Hepatocyte (in vitro differentiated cells): ENCODE measurements around the gene PPFIBP2.

Experiments
- EZH2 ChIP-seq: fragments of 200-600 bp; sonication (generic); IDR thresholded peaks from 2 replicates; pipeline ENCODE4 v1.6.1; 2016; ENCODE audit warnings: antibody characterized with exemption, mild to moderate bottlenecking, borderline replicate concordance
- EZH2phosphoT487 ChIP-seq: fragments of 200-600 bp; sonication (generic); IDR thresholded peaks from one replicate; pipeline ENCODE4 v1.6.1; 2018; ENCODE audit warnings: antibody characterized with exemption, mild to moderate bottlenecking, low read depth, moderate library complexity; ENCODE audit not compliant: unreplicated experiment, severe bottlenecking
- TF ChIP-seq, protein P1 (sequence below): fragments of 200-600 bp; sonication (generic); IDR thresholded peaks from 2 replicates; pipeline ENCODE4 v1.5.1; 2016; ENCODE audit warnings: antibody characterized with exemption, mild to moderate bottlenecking; ENCODE audit not compliant: poor library complexity

DNA sequence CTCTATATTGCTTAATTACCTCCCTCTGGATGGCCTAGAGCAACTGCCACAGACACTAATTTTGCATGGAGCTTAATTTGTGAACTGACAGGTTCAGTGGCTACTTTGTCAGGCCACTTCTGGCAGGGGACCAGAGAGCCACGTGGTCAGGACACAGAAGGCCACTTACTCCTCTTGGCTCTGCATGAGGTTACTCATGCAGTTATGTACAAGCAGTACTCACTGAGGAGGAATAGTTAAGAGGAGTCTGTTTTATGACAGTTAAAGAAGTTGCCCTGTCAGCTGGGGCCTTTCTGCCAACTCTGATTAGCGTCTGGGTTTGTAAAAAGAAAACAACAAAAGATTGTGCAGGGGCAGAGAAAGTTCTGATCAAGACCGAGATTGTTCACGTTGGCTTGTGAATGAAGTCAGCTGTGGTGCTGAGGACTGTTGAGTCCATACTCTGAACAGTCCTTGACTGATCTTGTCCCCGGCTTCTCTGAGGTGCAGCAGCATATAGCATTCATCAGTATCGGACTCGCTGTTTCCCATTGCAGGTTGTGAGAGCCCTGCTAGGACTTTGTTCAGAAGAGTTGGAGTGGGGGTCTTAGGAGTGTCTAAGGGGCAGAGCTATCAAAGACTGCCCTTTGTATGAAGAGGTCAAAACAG, 41.4 kb downstream of the PPFIBP2 start:
- TF ChIP-seq, protein P1, sequence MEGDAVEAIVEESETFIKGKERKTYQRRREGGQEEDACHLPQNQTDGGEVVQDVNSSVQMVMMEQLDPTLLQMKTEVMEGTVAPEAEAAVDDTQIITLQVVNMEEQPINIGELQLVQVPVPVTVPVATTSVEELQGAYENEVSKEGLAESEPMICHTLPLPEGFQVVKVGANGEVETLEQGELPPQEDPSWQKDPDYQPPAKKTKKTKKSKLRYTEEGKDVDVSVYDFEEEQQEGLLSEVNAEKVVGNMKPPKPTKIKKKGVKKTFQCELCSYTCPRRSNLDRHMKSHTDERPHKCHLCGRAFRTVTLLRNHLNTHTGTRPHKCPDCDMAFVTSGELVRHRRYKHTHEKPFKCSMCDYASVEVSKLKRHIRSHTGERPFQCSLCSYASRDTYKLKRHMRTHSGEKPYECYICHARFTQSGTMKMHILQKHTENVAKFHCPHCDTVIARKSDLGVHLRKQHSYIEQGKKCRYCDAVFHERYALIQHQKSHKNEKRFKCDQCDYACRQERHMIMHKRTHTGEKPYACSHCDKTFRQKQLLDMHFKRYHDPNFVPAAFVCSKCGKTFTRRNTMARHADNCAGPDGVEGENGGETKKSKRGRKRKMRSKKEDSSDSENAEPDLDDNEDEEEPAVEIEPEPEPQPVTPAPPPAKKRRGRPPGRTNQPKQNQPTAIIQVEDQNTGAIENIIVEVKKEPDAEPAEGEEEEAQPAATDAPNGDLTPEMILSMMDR = no peak
- TF ChIP-seq EZH2phosphoT487 (no peak), EZH2 (no peak)
